PC-3 (cell line): ENCODE data around the gene DHCR7. TPM values are rescaled to one million over a fixed set of nuclear protein-coding genes. Genes with fewer than 3 reads are reported as not detected.
A peak's percentile ranks its signal among the peaks of the same experiment; 100 is the strongest.

Experiments used
- ATAC-seq: fragments of 200-7000 bp; cut with Tn5 transposase; 2 replicates; pipeline ENCODE4 v1.9.1; 2020; ENCODE audit warnings: mild to moderate bottlenecking, moderate library complexity
- BruUV-seq: library from RNA; stranded (reverse); fragments of 400-500 nt; replicated peaks from 2 replicates; lab custom pipeline; 2021; lab: Mats Ljungman, UMichigan
- CTCF ChIA-PET: fragments of 300-600 bp; sonication (Branson Sonifier 250); formaldehyde crosslinking; loops from one replicate; lab custom pipeline; 2022; ENCODE audit warnings: antibody characterized with exemption; lab: Charles Lee
- POLR2A ChIA-PET: fragments of 300-600 bp; sonication (Branson Sonifier 250); formaldehyde crosslinking; loops from one replicate; lab custom pipeline; 2022; ENCODE audit warnings: antibody characterized with exemption; ENCODE audit not compliant: unreplicated experiment; lab: Charles Lee
- DNase-seq: peaks from one replicate; pipeline ENCODE4 v3.0.0-alpha.2; 2015
- H2AFZ ChIP-seq: fragments of 300-600 bp; sonication (generic); 2 replicates; pipeline ENCODE4 v1.6.0; 2016; ENCODE audit warnings: antibody characterized with exemption, low read length
- H3F3A ChIP-seq: fragments of 300-600 bp; sonication (generic); one replicate; pipeline ENCODE4 v1.6.0; 2017; ENCODE audit warnings: antibody characterized with exemption, low read length, control low read depth, mild to moderate bottlenecking; ENCODE audit not compliant: unreplicated experiment
- H3K27ac ChIP-seq: fragments of 300-600 bp; sonication (generic); 2 replicates; pipeline ENCODE4 v1.5.1; 2016; ENCODE audit warnings: mild to moderate bottlenecking, low read length
- H3K27me3 ChIP-seq: fragments of 300-600 bp; sonication (generic); 2 replicates; pipeline ENCODE4 v1.6.1; 2016; ENCODE audit warnings: low read length, mixed read lengths
- H3K36me3 ChIP-seq: fragments of 300-600 bp; sonication (generic); 2 replicates; pipeline ENCODE4 v1.6.1; 2016; ENCODE audit warnings: low read depth, mixed run types, low read length, mixed read lengths
- H3K4me1 ChIP-seq: fragments of 300-600 bp; sonication (generic); 2 replicates; pipeline ENCODE4 v1.5.1; 2016; ENCODE audit warnings: low read length; ENCODE audit not compliant: insufficient read depth
- H3K4me2 ChIP-seq: fragments of 300-600 bp; sonication (generic); 2 replicates; pipeline ENCODE4 v1.6.0; 2016; ENCODE audit warnings: low read length
- H3K4me3 ChIP-seq: fragments of 300-600 bp; sonication (generic); 2 replicates; pipeline ENCODE4 v1.5.1; 2016; ENCODE audit warnings: mild to moderate bottlenecking, low read length, mixed read lengths
- H3K79me2 ChIP-seq: fragments of 300-600 bp; sonication (generic); 2 replicates; pipeline ENCODE4 v1.6.1; 2017; ENCODE audit warnings: low read length, mixed read lengths
- H3K9ac ChIP-seq: fragments of 300-600 bp; sonication (generic); 2 replicates; pipeline ENCODE4 v1.6.0; 2016; ENCODE audit warnings: mild to moderate bottlenecking, low read length
- H3K9me2 ChIP-seq: fragments of 300-600 bp; sonication (generic); replicated peaks from 2 replicates; pipeline ENCODE4 v1.6.1; 2016; ENCODE audit warnings: mixed run types, low read length, mixed read lengths
- H3K9me3 ChIP-seq: fragments of 300-600 bp; sonication (generic); 2 replicates; pipeline ENCODE4 v1.6.1; 2016; ENCODE audit warnings: low read length, mixed read lengths
- H4K20me1 ChIP-seq: fragments of 300-600 bp; sonication (generic); 2 replicates; pipeline ENCODE4 v1.6.1; 2016; ENCODE audit warnings: low read length, mixed read lengths
- EZH2 ChIP-seq: fragments of 300-600 bp; sonication (generic); IDR thresholded peaks from one replicate; pipeline ENCODE4 v1.6.1; 2017; ENCODE audit warnings: antibody characterized with exemption, mild to moderate bottlenecking, low read length; ENCODE audit not compliant: unreplicated experiment
- EZH2phosphoT487 ChIP-seq: fragments of 300-600 bp; sonication (generic); IDR thresholded peaks from 2 replicates; pipeline ENCODE4 v1.6.1; 2018; ENCODE audit warnings: mild to moderate bottlenecking, antibody characterized with exemption, low read length, borderline replicate concordance
- intact Hi-C: fragments of 100-400 bp; cut with micrococcal nuclease; formaldehyde crosslinking; loops from 2 replicates; pipeline ENCODE4 v1.9.0; 2023
- total RNA-seq: library from RNA; depleted of rRNA; stranded (reverse); fragments of >200 nt; gene quantifications from 2 replicates; pipeline ENCODE4 v1.2.3, GENCODE V29; 2014
- TF ChIP-seq, protein P1 (sequence below): fragments of 300-600 bp; sonication (generic); conservative IDR thresholded peaks from 2 replicates; pipeline ENCODE4 v1.5.1; 2017; ENCODE audit warnings: antibody characterized with exemption, low read depth, mild to moderate bottlenecking, low read length

Gene DHCR7
- total RNA-seq, 1 experiment from 2014 or later: 127 TPM

DNA sequence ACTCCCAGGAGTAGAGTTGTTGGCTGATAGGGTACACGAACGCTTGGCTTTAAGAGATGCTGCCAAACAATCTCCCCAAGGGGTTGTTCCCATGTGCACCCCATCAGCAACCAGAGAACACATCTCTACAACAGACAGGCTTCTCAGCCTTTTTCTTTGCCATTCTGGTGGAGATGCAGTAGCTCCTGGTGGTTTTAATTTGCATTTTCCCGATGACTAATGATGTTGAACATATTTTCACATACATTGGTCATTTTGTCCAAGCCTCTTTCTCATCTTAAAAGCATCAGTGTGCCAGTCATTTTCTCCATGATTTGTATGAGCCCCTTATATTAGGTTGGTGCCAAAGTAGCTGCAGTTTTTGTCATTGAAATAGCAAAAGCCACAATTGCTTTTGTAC is 21.8 kb downstream of the DHCR7 start:
- intact Hi-C loops: no loop called here
- H3K9me2 ChIP-seq: no peaks in the 10 kb centered on the region
- BruUV-seq: no TSS peak
- no peak overlapping the region for H2AFZ ChIP-seq
- no peak for TF ChIP-seq EZH2phosphoT487
- TF ChIP-seq, protein P1, sequence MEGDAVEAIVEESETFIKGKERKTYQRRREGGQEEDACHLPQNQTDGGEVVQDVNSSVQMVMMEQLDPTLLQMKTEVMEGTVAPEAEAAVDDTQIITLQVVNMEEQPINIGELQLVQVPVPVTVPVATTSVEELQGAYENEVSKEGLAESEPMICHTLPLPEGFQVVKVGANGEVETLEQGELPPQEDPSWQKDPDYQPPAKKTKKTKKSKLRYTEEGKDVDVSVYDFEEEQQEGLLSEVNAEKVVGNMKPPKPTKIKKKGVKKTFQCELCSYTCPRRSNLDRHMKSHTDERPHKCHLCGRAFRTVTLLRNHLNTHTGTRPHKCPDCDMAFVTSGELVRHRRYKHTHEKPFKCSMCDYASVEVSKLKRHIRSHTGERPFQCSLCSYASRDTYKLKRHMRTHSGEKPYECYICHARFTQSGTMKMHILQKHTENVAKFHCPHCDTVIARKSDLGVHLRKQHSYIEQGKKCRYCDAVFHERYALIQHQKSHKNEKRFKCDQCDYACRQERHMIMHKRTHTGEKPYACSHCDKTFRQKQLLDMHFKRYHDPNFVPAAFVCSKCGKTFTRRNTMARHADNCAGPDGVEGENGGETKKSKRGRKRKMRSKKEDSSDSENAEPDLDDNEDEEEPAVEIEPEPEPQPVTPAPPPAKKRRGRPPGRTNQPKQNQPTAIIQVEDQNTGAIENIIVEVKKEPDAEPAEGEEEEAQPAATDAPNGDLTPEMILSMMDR: no peak
- no peak for TF ChIP-seq EZH2
- DNase-seq: peak; percentile 32
- peak overlapping the region; percentile 22; the same call in 1 of the 2 replicates for H3K4me2 ChIP-seq
- H3K9ac ChIP-seq: no peak overlapping the region
- H4K20me1 ChIP-seq: no peaks in the 10 kb centered on the region
- H3K27me3 ChIP-seq: no peaks in the 10 kb centered on the region
- H3K27ac ChIP-seq: peak overlapping the region; percentile 66
- no peak overlapping the region for H3K4me3 ChIP-seq
- no peaks in the 10 kb centered on the region for H3K79me2 ChIP-seq
- POLR2A ChIA-PET: no interaction called here
- CTCF ChIA-PET: interaction anchor here (0.5 to 1.0 kb wide), 6 partner anchors 12 to 1183 kb away, joined by 3 to 7 read pairs (median 4); no protein-coding TSS in a partner anchor
- no peak for ATAC-seq
- H3F3A ChIP-seq: no peaks in the 10 kb centered on the region
- H3K4me1 ChIP-seq: peaks cover 44% of the 10 kb centered on the region
- H3K9me3 ChIP-seq: no peaks in the 10 kb centered on the region
- no peaks in the 10 kb centered on the region for H3K36me3 ChIP-seq

DNA sequence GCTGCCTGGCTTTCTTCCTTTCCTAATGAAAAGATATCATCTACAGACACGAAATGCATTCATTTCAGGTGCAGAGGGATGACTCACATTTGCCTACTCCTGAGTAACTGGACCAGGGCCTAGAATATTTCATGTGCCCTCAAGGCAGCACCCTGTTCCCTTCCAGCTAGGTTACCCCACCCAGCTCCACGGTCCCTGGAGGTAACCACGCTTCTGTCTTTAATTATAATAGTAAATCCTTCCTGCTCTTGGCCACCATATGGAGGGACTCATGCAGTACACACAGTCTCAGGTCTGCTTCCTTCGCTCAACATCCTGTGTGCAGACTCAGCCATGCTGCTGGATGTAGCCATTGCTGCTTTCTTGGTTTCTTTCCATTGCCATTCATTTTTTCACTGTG is 22.3 kb downstream of the DHCR7 start:
- CTCF ChIA-PET: interaction anchor here (0.5 to 1.0 kb wide), 4 partner anchors 13 to 1183 kb away, joined by 3 to 7 read pairs (median 4); no protein-coding TSS in a partner anchor
- POLR2A ChIA-PET: no interaction called here
- Histone ChIP-seq H3K4me2 (peak overlapping the region; percentile 22; the same call in 1 of the 2 replicates), H3K79me2 (no peaks in the 10 kb centered on the region), H3K27ac (peak overlapping the region; percentile 66), H3K36me3 (no peaks in the 10 kb centered on the region), H3K27me3 (no peaks in the 10 kb centered on the region), H3K9me2 (no peaks in the 10 kb centered on the region), H3K4me3 (no peak overlapping the region), H4K20me1 (no peaks in the 10 kb centered on the region), H3K9me3 (no peaks in the 10 kb centered on the region), H3K4me1 (peaks cover 44% of the 10 kb centered on the region), H2AFZ (no peak overlapping the region), H3K9ac (no peak overlapping the region), H3F3A (no peaks in the 10 kb centered on the region)
- TF ChIP-seq EZH2 (no peak), EZH2phosphoT487 (no peak)
- TF ChIP-seq, protein P1: no peak
- ATAC-seq (peak; percentile 85), DNase-seq (peak; percentile 95)
- intact Hi-C loops: no loop called here
- BruUV-seq: no TSS peak

DNA sequence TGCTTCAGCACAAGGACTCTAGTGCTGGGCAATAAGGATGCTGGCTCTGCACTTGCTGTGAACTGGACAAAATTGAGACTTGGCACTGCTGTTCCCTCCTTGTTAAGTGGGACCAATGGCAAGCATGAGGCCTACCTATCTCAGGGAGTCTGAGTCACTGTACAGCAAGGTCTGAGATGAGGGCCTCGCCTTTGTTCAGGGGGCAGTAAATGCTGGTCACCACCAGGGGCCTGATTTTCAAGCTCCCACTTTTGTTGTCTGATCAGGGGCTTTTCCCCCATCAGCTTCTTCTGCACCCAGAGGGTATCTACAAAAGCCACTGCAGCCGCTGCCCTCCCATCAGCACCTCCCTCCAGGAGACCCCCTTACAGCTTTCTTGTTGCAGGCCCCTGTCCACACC is 22.8 kb downstream of the DHCR7 start:
- Histone ChIP-seq H4K20me1 (no peaks in the 10 kb centered on the region), H3K4me1 (peaks cover 46% of the 10 kb centered on the region), H3K79me2 (no peaks in the 10 kb centered on the region), H3K27ac (peak overlapping the region; percentile 66), H3K27me3 (no peaks in the 10 kb centered on the region), H3K9me2 (no peaks in the 10 kb centered on the region), H3K4me3 (no peak overlapping the region), H2AFZ (no peak overlapping the region), H3K4me2 (peak overlapping the region; percentile 29), H3K36me3 (no peaks in the 10 kb centered on the region), H3F3A (no peaks in the 10 kb centered on the region), H3K9ac (no peak overlapping the region), H3K9me3 (no peaks in the 10 kb centered on the region)
- BruUV-seq: no TSS peak
- POLR2A ChIA-PET: no interaction called here
- intact Hi-C loops: no loop called here
- peak; percentile 53 for DNase-seq
- no peak for TF ChIP-seq EZH2
- TF ChIP-seq, protein P1: 0 out of 2 replicates have a peak, but pooled peaks have one; percentile 24
- peak; percentile 41 for ATAC-seq
- CTCF ChIA-PET: no interaction called here
